Fibroblast of mammary gland (primary cell): ENCODE results near the gene GPR153.

Experiments used
- DNase-seq: peaks from one replicate; pipeline ENCODE4 v3.0.0-alpha.2; 2010; ENCODE audit warnings: low read depth
- H3K4me3 ChIP-seq: 2 replicates; pipeline ENCODE4 v1.5.1; 2011; ENCODE audit warnings: low read depth, mild to moderate bottlenecking, low read length, moderate library complexity; ENCODE audit not compliant: control insufficient read depth
- CTCF ChIP-seq: conservative IDR thresholded peaks from 2 replicates; pipeline ENCODE4 v1.5.1; 2011; ENCODE audit warnings: low read depth, low read length, inconsistent platforms; ENCODE audit not compliant: control insufficient read depth, insufficient read depth

GPR153 gene

GRCh38 chr1:6279613-6280383 is 18.9 kb upstream of the GPR153 start:
- DNase-seq, result no peak
- no peak for TF ChIP-seq CTCF
- H3K4me3 ChIP-seq, result no peak overlapping the region

GRCh38 chr1:6279066-6279465 is 18.2 kb upstream of the GPR153 start:
- DNase-seq, result no peak

GRCh38 chr1:6278263-6278662 is 17.4 kb upstream of the GPR153 start:
- no peak for TF ChIP-seq CTCF
- DNase-seq, result no peak

More at GRCh38 chr1:6279066-6279465, 18.2 kb upstream of the GPR153 start:
- no peak overlapping the region for H3K4me3 ChIP-seq
- no peak for TF ChIP-seq CTCF

GRCh38 chr1:6276811-6277555 is 16.1 kb upstream of the GPR153 start:
- TF ChIP-seq CTCF, result no peak
- no peak for DNase-seq
- no peak overlapping the region for H3K4me3 ChIP-seq

More at GRCh38 chr1:6278263-6278662, 17.4 kb upstream of the GPR153 start:
- H3K4me3 ChIP-seq, result no peak overlapping the region

- peak; percentile 82 for DNase-seq
- H3K4me3 ChIP-seq, result no peak overlapping the region
- no peak for TF ChIP-seq CTCF
These were observed 15.2 kb upstream of the GPR153 start for GRCh38 chr1:6275826-6276782.

- no peak for TF ChIP-seq CTCF
- H3K4me3 ChIP-seq, result no peak overlapping the region
- no peak for DNase-seq
These were observed 13.8 kb upstream of the GPR153 start for GRCh38 chr1:6274622-6275139.
